H9 (cell line): ENCODE data around the gene ATG7. TPM values are rescaled to one million over a fixed set of nuclear protein-coding genes. Genes with fewer than 3 reads are reported as not detected.

Experiments
- DNase-seq: peaks from one replicate; pipeline ENCODE4 v3.0.0-alpha.2; 2017
- H2AFZ ChIP-seq: one replicate; pipeline ENCODE4 v1.6.1; 2013; ENCODE audit warnings: mild to moderate bottlenecking, low read length, control low read depth, moderate library complexity
- H2AK5ac ChIP-seq: 2 replicates; pipeline ENCODE4 v1.6.1; 2013; ENCODE audit warnings: low read length, control low read depth, mixed read lengths; ENCODE audit not compliant: insufficient read length
- H2BK120ac ChIP-seq: one replicate; pipeline ENCODE4 v1.6.1; 2013; ENCODE audit warnings: low read depth, mild to moderate bottlenecking, low read length, control low read depth, inconsistent platforms; ENCODE audit not compliant: poor library complexity, severe bottlenecking
- H2BK12ac ChIP-seq: 2 replicates; pipeline ENCODE4 v1.6.1; 2013; ENCODE audit warnings: low read length, control low read depth, mixed read lengths, low read depth; ENCODE audit not compliant: insufficient read length
- H2BK15ac ChIP-seq: 2 replicates; pipeline ENCODE4 v1.6.1; 2013; ENCODE audit warnings: low read depth, low read length, control low read depth
- H2BK20ac ChIP-seq: one replicate; pipeline ENCODE4 v1.6.1; 2013; ENCODE audit warnings: low read depth, mild to moderate bottlenecking, low read length, control low read depth, inconsistent platforms; ENCODE audit not compliant: poor library complexity, severe bottlenecking
- H2BK5ac ChIP-seq: 2 replicates; pipeline ENCODE4 v1.6.1; 2013; ENCODE audit warnings: low read length, control low read depth, mixed read lengths; ENCODE audit not compliant: insufficient read length
- H3K14ac ChIP-seq: 2 replicates; pipeline ENCODE4 v1.6.1; 2013; ENCODE audit warnings: low read length, control low read depth; ENCODE audit not compliant: insufficient read depth
- H3K18ac ChIP-seq: 2 replicates; pipeline ENCODE4 v1.6.1; 2013; ENCODE audit warnings: low read depth, mild to moderate bottlenecking, mixed read lengths, low read length, control low read depth; ENCODE audit not compliant: insufficient read length
- H3K23ac ChIP-seq: 2 replicates; pipeline ENCODE4 v1.6.1; 2013; ENCODE audit warnings: low read length, control low read depth, mixed read lengths, low read depth; ENCODE audit not compliant: insufficient read length
- H3K23me2 ChIP-seq: 2 replicates; pipeline ENCODE4 v1.6.1; 2013; ENCODE audit warnings: low read depth, mild to moderate bottlenecking, mixed read lengths, low read length, control low read depth; ENCODE audit not compliant: insufficient read length, poor library complexity, severe bottlenecking
- H3K27ac ChIP-seq: 2 replicates; pipeline ENCODE4 v1.5.1; 2013; ENCODE audit warnings: low read length, control low read depth, mixed read lengths, low read depth; ENCODE audit not compliant: insufficient read length
- H3K27me3 ChIP-seq: 2 replicates; pipeline ENCODE4 v1.6.1; 2013; ENCODE audit warnings: low read length, control low read depth, inconsistent platforms; ENCODE audit not compliant: insufficient read depth
- H3K4ac ChIP-seq: 2 replicates; pipeline ENCODE4 v1.6.1; 2013; ENCODE audit warnings: low read depth, mild to moderate bottlenecking, control low read depth, inconsistent platforms, low read length, moderate library complexity
- H3K4me1 ChIP-seq: 2 replicates; pipeline ENCODE4 v1.6.1; 2013; ENCODE audit warnings: low read length, control low read depth, inconsistent platforms; ENCODE audit not compliant: insufficient read depth
- H3K4me2 ChIP-seq: 2 replicates; pipeline ENCODE4 v1.6.1; 2013; ENCODE audit warnings: low read length, control low read depth, mixed read lengths; ENCODE audit not compliant: insufficient read length, insufficient read depth
- H3K56ac ChIP-seq: 2 replicates; pipeline ENCODE4 v1.6.1; 2013; ENCODE audit warnings: low read depth, mild to moderate bottlenecking, mixed read lengths, low read length, control low read depth; ENCODE audit not compliant: insufficient read length
- H3K79me1 ChIP-seq: 2 replicates; pipeline ENCODE4 v1.6.1; 2013; ENCODE audit warnings: low read depth, mild to moderate bottlenecking, moderate library complexity, low read length, control low read depth, inconsistent platforms; ENCODE audit not compliant: insufficient read depth, poor library complexity, severe bottlenecking
- H3K79me2 ChIP-seq: 2 replicates; pipeline ENCODE4 v1.6.1; 2013; ENCODE audit warnings: low read length, control low read depth, inconsistent platforms; ENCODE audit not compliant: insufficient read depth
- H3K9ac ChIP-seq: 2 replicates; pipeline ENCODE4 v1.6.1; 2013; ENCODE audit warnings: low read length, control low read depth, mixed read lengths; ENCODE audit not compliant: insufficient read length; ENCODE audit errors: extremely low read depth
- H3K9me3 ChIP-seq: one replicate; pipeline ENCODE4 v1.6.1; 2013; ENCODE audit warnings: low read depth, low read length, inconsistent platforms; ENCODE audit not compliant: control insufficient read depth
- H3T11ph ChIP-seq: one replicate; pipeline ENCODE4 v1.6.1; 2013; ENCODE audit warnings: mild to moderate bottlenecking, low read length, control low read depth, inconsistent platforms
- H4K20me1 ChIP-seq: one replicate; pipeline ENCODE4 v1.6.1; 2013; ENCODE audit not compliant: control insufficient read depth, insufficient read length, insufficient read depth
- H4K5ac ChIP-seq: 2 replicates; pipeline ENCODE4 v1.6.1; 2013; ENCODE audit warnings: low read depth, mild to moderate bottlenecking, mixed read lengths, low read length, control low read depth; ENCODE audit not compliant: insufficient read length
- H4K8ac ChIP-seq: replicated peaks from 2 replicates; pipeline ENCODE4 v1.6.1; 2013; ENCODE audit warnings: low read length, control low read depth, mixed read lengths, low read depth; ENCODE audit not compliant: insufficient read length
- H4K91ac ChIP-seq: 2 replicates; pipeline ENCODE4 v1.6.1; 2013; ENCODE audit warnings: low read depth, mild to moderate bottlenecking, moderate library complexity, mixed read lengths, low read length, control low read depth; ENCODE audit not compliant: insufficient read length
- H3K27ac Mint-ChIP-seq, 3 experiments: 2 replicates in 2 of 3; 3 replicates in 1 of 3; pipeline ENCODE4 v1.8.0; 2020 to 2021; ENCODE audit warnings: mixed read lengths in 3 of 3, mild to moderate bottlenecking in 1 of 3, moderate library complexity in 1 of 3
- H3K27me3 Mint-ChIP-seq: 2 replicates; pipeline ENCODE4 v1.8.0; 2021; ENCODE audit warnings: low read depth, mild to moderate bottlenecking, moderate library complexity, mixed read lengths
- H3K36me3 Mint-ChIP-seq, 3 experiments: 2 replicates in 2 of 3; 3 replicates in 1 of 3; pipeline ENCODE4 v1.8.0; 2020 to 2021; ENCODE audit warnings: low read depth in 3 of 3, mixed read lengths in 3 of 3; ENCODE audit not compliant: insufficient read depth in 1 of 3
- H3K4me1 Mint-ChIP-seq, 2 experiments: 2 replicates each; pipeline ENCODE4 v1.8.0; 2020; ENCODE audit warnings: mixed read lengths in 2 of 2
- H3K4me3 Mint-ChIP-seq, 2 experiments: 2 replicates in 1 of 2; 3 replicates in 1 of 2; pipeline ENCODE4 v1.8.0; 2020 to 2021; ENCODE audit warnings: mild to moderate bottlenecking in 2 of 2, mixed read lengths in 2 of 2, moderate library complexity in 1 of 2
- H3K9me3 Mint-ChIP-seq, 2 experiments: 2 replicates in 1 of 2; 3 replicates in 1 of 2; pipeline ENCODE4 v1.8.0; 2020; ENCODE audit warnings: mild to moderate bottlenecking in 2 of 2, mixed read lengths in 2 of 2, moderate library complexity in 1 of 2
- CTCF ChIP-seq: fragments of 200-600 bp; sonication (generic); conservative IDR thresholded peaks from 3 replicates; pipeline ENCODE4 v1.8.0; 2021; ENCODE audit warnings: antibody characterized with exemption, mild to moderate bottlenecking
- WGBS: extraction: QIAGEN DNeasy Blood & Tissue Kit; methylation state at CpG from one replicate; pipeline ENCODE4 v1.1.7; 2013; ENCODE audit warnings: missing lambda C conversion rate, low lambda C conversion rate, mixed read lengths; ENCODE audit not compliant: insufficient read length; ENCODE audit errors: extremely low coverage; 5-methylcytosine and 5-hydroxymethylcytosine counted together
- total RNA-seq: library from RNA; stranded (reverse); gene quantifications from 2 replicates; pipeline ENCODE4 v1.2.1, GENCODE V29; 2021

The ATG7 gene
- total RNA-seq, 1 experiment from 2014 or later = 17.9 TPM

GRCh38 chr3:11297126-11297525 lies 24.9 kb downstream of the ATG7 start:
- Histone ChIP-seq H2BK12ac (no peak overlapping the region), H2BK15ac (no peak overlapping the region), H3K18ac (no peak overlapping the region), H3K27ac (no peak overlapping the region), H3K56ac (no peak overlapping the region), H2BK120ac (no peak overlapping the region), H3K14ac (no peak overlapping the region), H3K4ac (no peak overlapping the region), H4K20me1 (no peaks in the 10 kb centered on the region), H3K4me1 (no peaks in the 10 kb centered on the region), H3K9me3 (no peaks in the 10 kb centered on the region), H2BK20ac (no peak overlapping the region), H4K8ac (no peak overlapping the region), H2BK5ac (no peak overlapping the region), H3K4me2 (no peak overlapping the region), H3K79me1 (no peaks in the 10 kb centered on the region), H3K79me2 (no peaks in the 10 kb centered on the region), H4K91ac (no peak overlapping the region), H3K23ac (no peak overlapping the region), H3K27me3 (no peaks in the 10 kb centered on the region), H3K9ac (no peak overlapping the region), H4K5ac (no peak overlapping the region), H2AFZ (no peak overlapping the region), H3T11ph (no peak overlapping the region), H2AK5ac (no peak overlapping the region), H3K23me2 (no peaks in the 10 kb centered on the region)
- Mint-ChIP-seq H3K9me3 (no peaks in the 10 kb centered on the region), H3K36me3 (peaks cover 0 to 11% (median 8%) of the 10 kb centered on the region in 3 experiments; a peak in 3 of 7 replicates), H3K4me3 (no peak overlapping the region), H3K27ac (no peak overlapping the region), H3K4me1 (no peaks in the 10 kb centered on the region), H3K27me3 (no peaks in the 10 kb centered on the region)
- TF ChIP-seq CTCF = no peak
- no CpG with 5 or more reads among the region's 4 CpGs for WGBS
- DNase-seq = no peak
